ENCODE results near the gene PERM1.
A peak's percentile ranks its signal among the peaks of the same experiment; 100 is the strongest.

The PERM1 gene

GRCh38 chr1:960363-961131, 21.3 kb downstream of the PERM1 start, which contains the start of gene KLHL17:
TSS of gene KLHL17 (plus strand) at chr1:960584. CDS start at chr1:960694, 110 bp downstream.
- no peaks in the 10 kb centered on the region for H4K20me1 ChIP-seq (ENCODE audit: low read depth, low read length)
- no peaks in the 10 kb centered on the region for H3K9me2 ChIP-seq (replicated peaks; ENCODE audit: insufficient read depth, low read length)
- no peak within 1 kb of the TSS for H3K27ac ChIP-seq (ENCODE audit: low read depth, low read length)
- no peaks in the 10 kb centered on the region for H3K9me3 ChIP-seq (ENCODE audit: insufficient read depth, low read length)
- H3K36me3 ChIP-seq (ENCODE audit: low read length), result no peaks in the 10 kb centered on the region
- no peaks in the 10 kb centered on the region for H3K27me3 ChIP-seq (ENCODE audit: low read length)
- peak within 1 kb of the TSS; percentile 99 for H2AFZ ChIP-seq (ENCODE audit: low read depth, low read length, severe bottlenecking)
- peaks cover 18% of the 10 kb centered on the region for H3K79me2 ChIP-seq (ENCODE audit: insufficient read depth, low read length)
- peak within 1 kb of the TSS; percentile 75 for H3K4me2 ChIP-seq (ENCODE audit: low read depth, low read length, poor library complexity, severe bottlenecking)
- H3F3A ChIP-seq (ENCODE audit: insufficient read depth), result no peaks in the 10 kb centered on the region
- peak within 1 kb of the TSS; percentile 66 for H3K4me3 ChIP-seq (ENCODE audit: insufficient read depth, low read length, poor library complexity, severe bottlenecking)
- TF ChIP-seq EZH2phosphoT487 (conservative IDR thresholded peaks at IDR 0.05; ENCODE audit: low read length) (no peak), CTCF (IDR thresholded peaks at IDR 0.05; ENCODE audit: insufficient read depth, low read length, poor library complexity, severe bottlenecking) (no peak)
- peak within 1 kb of the TSS; percentile 64 for H3K9ac ChIP-seq (ENCODE audit: low read length)

- H2AFZ ChIP-seq (ENCODE audit: low read depth, low read length, severe bottlenecking), result peak overlapping the region; percentile 99
- H3K79me2 ChIP-seq (ENCODE audit: insufficient read depth, low read length), result peaks cover 18% of the 10 kb centered on the region
- peak overlapping the region; percentile 64 for H3K9ac ChIP-seq (ENCODE audit: low read length)
- H3K4me2 ChIP-seq (ENCODE audit: low read depth, low read length, poor library complexity, severe bottlenecking), result peak overlapping the region; percentile 75
- no peaks in the 10 kb centered on the region; the same call in 1 of the 2 replicates for H3K36me3 ChIP-seq (ENCODE audit: low read length)
- H3K27ac ChIP-seq (ENCODE audit: low read depth, low read length), result no peak overlapping the region
- no peaks in the 10 kb centered on the region for H3K9me2 ChIP-seq (replicated peaks; ENCODE audit: insufficient read depth, low read length)
- peak overlapping the region; percentile 66 for H3K4me3 ChIP-seq (ENCODE audit: insufficient read depth, low read length, poor library complexity, severe bottlenecking)
- H3K9me3 ChIP-seq (ENCODE audit: insufficient read depth, low read length), result no peaks in the 10 kb centered on the region
- TF ChIP-seq EZH2phosphoT487 (conservative IDR thresholded peaks at IDR 0.05; ENCODE audit: low read length), result no peak
- TF ChIP-seq CTCF (IDR thresholded peaks at IDR 0.05; ENCODE audit: insufficient read depth, low read length, poor library complexity, severe bottlenecking), result no peak
- H4K20me1 ChIP-seq (ENCODE audit: low read depth, low read length), result no peaks in the 10 kb centered on the region
- H3K27me3 ChIP-seq (ENCODE audit: low read length), result no peaks in the 10 kb centered on the region
- no peaks in the 10 kb centered on the region for H3F3A ChIP-seq (ENCODE audit: insufficient read depth)
Observed at GRCh38 chr1:959731-960362, 22.0 kb downstream of the PERM1 start.

GRCh38 chr1:958823-959730, 22.8 kb downstream of the PERM1 start, which contains the start of gene NOC2L:
TSS of gene NOC2L (minus strand) at chr1:959256. CDS start at chr1:959240, 16 bp downstream.
- TF ChIP-seq EZH2phosphoT487 (conservative IDR thresholded peaks at IDR 0.05; ENCODE audit: low read length) (no peak), CTCF (IDR thresholded peaks at IDR 0.05; ENCODE audit: insufficient read depth, low read length, poor library complexity, severe bottlenecking) (no peak)
- Histone ChIP-seq H3K9me2 (replicated peaks; ENCODE audit: insufficient read depth, low read length) (no peaks in the 10 kb centered on the region), H3K36me3 (ENCODE audit: low read length) (no peaks in the 10 kb centered on the region; the same call in 1 of the 2 replicates), H3K4me3 (ENCODE audit: insufficient read depth, low read length, poor library complexity, severe bottlenecking) (peak within 1 kb of the TSS; percentile 99), H4K20me1 (ENCODE audit: low read depth, low read length) (no peaks in the 10 kb centered on the region), H3F3A (ENCODE audit: insufficient read depth) (no peaks in the 10 kb centered on the region), H3K27me3 (ENCODE audit: low read length) (no peaks in the 10 kb centered on the region), H3K27ac (ENCODE audit: low read depth, low read length) (no peak within 1 kb of the TSS), H3K79me2 (ENCODE audit: insufficient read depth, low read length) (peaks cover 18% of the 10 kb centered on the region), H2AFZ (ENCODE audit: low read depth, low read length, severe bottlenecking) (peak within 1 kb of the TSS; percentile 99), H3K9ac (ENCODE audit: low read length) (peak within 1 kb of the TSS; percentile 79), H3K4me2 (ENCODE audit: low read depth, low read length, poor library complexity, severe bottlenecking) (peak within 1 kb of the TSS; percentile 85), H3K9me3 (ENCODE audit: insufficient read depth, low read length) (no peaks in the 10 kb centered on the region)

All from SU-DHL-6 (cell line).